Stimulated activated CD4-positive, alpha-beta T cell treated with anti-CD3 and anti-CD28 coated beads, TNF-alpha, amount 100 ng/mL, for 24 hours (primary cell): ENCODE results near the gene RNU1-4.
"Not testable (repeated sequence)": the region's sequence is repeated elsewhere in the genome, so short reads cannot be mapped to it uniquely, and the experiment has no call there.

Experiments
- DNase-seq, 3 experiments: peaks; one replicate each; pipeline ENCODE4 v3.0.0-alpha.2; 2020; ENCODE audit warnings: low read depth in 3 of 3

Gene RNU1-4

DNA sequence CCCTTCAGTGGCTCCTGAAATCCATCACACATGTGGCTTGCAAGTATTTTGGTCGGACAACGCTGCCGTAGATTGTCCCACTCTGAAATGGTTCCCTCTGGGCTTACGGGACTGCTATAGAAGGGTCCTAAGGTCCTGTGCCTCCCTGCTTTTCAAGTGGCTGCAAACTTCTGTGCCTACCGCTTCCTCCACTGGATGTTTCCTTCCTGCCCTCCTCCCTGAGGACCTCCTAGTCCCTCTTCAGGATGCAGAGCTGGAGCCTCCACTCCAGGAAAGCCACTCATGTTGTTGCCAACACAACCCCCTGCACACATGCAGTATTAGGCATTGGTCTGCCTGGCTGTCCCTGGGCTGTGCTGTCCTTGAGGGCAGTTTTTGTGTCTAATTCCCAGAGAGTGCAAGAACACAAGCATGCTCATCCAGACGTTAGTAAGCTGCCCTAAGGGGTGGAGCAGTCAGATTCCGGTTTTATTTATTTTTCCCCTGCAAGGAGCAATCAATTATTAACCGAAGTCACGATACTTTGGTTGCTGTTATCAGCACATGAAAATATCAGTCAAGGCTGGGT lies 26.5 kb downstream of the RNU1-4 start:
- DNase-seq, result not testable (repeated sequence)

DNA sequence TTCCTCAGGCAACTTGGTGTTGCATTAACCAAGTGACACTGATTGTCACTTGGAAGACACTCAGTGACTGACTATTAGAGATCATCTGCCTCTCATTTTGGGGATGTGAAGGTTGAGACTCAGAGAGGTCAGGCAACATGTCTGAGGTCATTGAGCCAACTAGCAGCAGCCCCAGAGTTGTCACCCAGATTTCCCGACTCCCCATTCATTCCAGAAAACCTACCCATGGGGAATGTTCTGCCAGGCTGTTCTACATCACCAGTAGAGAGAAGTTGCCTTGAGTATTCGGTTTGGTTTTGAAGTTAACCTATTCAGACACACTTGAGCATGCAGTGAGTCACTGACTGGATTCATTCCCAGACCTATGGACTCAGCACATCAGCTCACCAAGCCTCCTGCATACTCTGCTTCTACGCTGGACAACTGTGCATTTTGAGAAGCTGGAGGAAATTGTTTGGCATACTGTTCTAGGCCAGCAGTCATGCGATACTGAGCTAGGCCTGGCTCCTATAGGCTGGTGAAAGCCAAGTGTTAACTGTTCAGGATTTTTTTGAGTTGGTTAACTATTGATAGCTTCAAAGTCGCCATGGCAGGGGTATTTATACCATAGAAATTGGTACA lies 29.9 kb downstream of the RNU1-4 start:
- DNase-seq, result not testable (repeated sequence)

DNA sequence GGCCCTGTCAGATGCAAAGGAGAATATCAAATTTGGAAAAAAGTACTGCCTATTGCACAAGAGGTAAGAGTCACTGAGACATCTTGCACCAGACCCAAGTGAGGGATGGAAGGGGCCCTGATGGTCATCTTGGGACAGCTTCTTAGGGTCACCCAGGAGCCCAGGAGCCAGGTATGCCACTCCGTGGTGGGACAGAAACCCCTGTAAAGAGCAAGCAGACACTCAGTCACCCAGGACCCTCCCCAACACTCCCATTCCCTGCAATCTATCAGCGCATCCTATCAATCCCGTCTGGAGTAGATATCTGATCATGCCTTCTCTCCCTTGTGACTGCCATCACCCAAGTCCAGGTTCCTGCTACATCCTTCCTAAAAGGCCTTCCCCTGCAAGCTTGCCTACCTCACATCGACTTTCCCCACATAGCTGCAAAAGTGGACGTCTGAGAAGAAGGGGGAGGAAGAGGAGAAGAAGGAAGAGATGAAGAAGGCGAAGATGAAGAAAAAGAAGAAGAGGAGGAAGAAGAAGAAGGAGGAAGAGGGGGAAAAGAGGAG lies 30.7 kb downstream of the RNU1-4 start:
- not testable (repeated sequence) for DNase-seq

DNA sequence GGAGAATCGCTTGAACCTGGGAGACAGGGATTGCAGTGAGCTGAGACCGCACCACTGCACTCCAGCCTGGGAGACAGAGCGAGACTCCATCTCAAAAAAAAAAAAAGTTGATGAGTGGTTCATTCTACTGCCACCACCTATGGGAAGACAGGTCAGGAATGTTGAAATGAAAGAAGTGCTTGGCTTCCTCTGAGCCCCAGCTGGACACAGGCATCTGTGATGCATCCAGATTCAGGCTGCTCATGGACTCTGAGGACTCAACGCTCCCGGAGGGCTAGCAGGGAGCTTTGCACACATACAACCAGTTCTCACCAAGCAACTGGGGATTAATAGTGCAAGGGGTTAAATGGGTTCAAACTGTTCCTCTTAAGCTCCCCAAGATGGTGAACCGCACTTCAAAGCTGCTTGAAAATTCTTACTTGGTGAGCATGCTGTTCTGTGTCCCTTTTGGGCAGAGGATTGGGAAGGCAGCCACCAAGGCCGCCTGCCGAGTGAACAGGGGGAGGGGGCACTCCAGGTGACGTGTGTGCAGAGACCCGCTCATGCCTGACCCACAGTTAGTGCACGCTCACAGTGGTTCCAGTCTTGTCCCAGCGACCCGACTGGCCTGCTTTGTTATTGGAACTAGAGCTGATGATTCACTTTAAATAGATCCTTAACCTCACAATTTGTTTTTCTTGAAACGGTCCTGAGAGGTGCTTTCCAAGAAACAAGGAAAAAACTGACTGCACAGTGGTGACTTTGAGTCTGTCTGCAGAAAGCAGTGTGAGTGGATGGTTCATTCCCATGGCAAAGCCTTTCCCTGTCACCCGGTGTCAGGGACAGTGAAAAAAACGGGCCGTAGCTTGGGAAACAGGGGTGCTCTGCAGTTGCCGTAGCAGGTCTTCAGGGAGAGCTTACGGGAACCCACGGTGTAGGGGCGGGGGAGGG lies 32.2 kb downstream of the RNU1-4 start:
- not testable (repeated sequence) for DNase-seq

DNA sequence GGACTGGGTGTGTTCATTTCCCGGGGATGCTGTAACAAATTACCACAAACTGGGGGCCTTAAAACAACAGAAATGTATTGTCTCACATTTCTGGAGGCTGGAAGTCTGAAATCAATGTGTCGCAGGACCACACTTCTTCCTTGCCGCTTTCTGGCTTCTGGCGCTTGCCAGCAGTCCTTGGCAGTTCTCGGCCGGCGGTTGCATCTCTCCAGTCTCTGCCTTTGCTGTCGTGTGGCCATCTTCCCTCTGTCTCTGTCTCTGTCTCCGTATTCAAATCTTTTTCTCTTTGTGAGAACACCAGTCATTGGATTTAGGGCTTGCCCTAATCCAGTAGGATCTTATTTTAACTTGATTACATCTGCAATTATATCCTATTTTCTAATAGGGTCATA lies 32.9 kb downstream of the RNU1-4 start:
- DNase-seq, result not testable (repeated sequence)

DNA sequence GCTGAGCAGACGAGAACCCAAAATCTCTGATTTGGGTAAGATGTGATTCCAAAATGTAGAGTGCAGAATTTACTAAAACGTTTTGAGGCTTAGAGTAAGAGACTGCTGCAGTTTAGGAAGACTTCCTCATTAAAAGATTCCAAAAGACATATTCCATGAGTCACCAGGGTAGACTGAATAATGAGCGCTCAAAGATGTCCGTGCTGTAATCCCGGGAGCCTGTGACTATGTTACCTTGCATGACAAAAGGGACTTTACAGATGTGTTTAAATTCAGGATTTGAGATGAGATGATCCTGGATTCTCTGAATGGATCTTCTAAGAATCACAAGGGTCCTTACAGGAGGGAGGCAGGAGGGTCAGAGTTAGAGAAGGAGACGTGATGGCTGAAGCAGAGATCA lies 33.4 kb downstream of the RNU1-4 start:
- not testable (repeated sequence) for DNase-seq

DNA sequence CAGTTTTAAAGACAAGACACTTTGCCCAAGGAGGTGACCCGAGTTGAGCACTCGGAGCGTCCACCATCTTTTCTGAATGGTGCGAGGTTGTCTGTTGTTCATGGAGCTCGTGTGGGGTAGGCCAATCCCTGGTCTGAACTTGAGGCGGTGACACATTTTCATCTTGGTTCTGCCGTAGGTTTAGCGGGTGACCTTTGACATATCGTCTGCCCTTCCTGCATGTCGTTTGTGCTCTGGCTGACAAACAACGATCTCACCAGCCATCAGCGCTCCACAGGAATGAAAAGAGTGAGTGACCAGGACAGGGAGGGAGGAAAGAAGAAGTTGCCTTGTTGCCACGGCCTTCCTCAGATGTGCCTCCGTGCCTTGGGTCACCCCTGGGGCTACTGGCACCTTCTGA lies 34.5 kb downstream of the RNU1-4 start:
- DNase-seq, result not testable (repeated sequence)

DNA sequence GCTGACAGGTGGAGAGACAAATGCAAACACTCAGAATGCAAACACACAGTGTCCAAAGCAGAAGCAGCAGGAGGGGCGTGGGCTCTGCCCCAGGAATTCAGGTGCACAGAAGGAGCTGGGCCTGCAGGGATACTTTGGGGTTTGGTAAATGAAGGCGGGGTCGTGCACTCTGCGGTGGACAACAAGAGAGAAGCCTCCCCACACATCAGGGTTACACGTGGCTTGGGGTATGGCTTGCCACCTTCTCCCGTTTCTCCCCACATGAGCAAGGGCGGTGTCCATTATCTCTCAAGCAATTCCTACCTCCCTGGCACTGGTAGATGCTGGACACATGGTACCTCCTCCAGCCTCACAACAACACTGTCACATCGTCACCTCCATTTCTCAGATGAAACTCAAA lies 35.0 kb downstream of the RNU1-4 start:
- DNase-seq, result not testable (repeated sequence)

DNA sequence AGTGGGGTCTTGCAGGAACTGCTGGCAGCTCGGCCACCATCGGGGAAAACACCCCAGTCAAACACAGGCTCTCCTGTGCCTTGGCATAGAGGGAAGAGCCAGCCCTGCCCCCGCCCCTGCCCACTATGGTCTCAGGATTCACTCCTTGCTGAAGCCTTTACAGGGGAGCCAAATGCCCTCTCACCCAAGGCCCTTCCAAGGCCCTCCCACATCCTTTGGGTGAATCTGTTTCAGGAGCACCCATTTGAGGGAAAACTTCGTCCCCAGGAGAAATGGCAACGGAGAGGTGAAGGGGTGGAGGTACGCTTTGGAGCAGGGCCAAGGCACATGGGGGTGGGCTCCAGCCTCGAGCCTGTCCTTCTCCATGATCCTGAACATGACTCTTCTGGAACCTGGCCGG lies 35.9 kb downstream of the RNU1-4 start:
- DNase-seq, result not testable (repeated sequence)

DNA sequence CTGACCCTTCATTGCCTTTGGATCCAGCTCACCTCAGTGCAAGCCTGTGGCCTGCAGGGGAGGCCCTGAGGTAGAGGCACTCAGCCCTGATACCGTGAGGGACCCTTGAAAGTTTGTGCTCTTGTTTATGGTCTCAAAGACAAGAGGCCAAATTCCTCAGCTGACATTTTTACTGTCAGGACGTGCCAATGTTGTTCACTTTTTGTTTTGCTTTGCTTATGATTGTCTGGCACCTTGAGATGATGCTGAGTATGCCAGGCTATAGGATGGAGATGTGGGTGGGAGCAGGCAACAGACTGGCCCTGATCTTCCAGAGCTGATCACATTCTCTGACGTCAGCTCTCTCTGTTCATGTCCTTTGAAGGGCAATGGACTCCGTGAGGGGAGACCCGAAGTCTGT lies 36.5 kb downstream of the RNU1-4 start:
- not testable (repeated sequence) for DNase-seq

DNA sequence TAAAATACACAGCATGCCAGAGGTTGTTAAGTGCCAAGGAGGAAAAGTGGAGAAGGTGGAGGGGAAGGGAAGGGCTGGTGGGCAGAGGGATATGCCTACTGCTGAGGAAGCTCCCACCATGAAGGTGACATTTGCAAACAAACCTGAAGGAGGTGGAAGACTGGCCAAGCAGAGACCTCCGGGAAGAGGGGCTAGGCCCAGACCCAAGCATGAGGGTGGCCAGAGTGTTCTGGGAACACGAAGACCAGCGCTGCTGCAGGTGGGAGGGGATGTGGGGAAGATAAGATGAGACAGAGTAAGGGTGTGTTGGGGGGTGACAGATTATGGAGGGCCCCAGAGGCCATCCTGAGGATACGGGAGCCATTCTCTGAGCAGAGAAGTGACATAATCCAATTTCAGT lies 37.5 kb downstream of the RNU1-4 start:
- not testable (repeated sequence) for DNase-seq

DNA sequence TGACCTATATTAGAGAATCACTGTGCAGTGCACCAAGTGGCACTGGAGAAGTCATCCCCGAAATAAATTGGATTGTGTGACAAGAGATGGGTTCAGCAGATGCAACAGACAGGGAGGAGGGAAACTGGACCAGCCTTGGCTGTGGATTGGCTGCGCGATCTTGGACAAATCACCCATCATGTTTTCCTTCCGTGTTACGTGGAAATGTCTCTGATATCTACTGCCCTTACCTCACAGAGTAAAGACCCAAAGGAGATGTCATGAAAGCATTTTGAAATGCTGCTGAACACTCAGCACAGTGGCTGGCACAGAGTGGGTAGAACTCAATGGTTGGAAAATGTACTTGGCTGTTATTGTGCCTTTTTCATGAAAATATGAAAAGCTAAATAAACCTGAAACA lies 39.2 kb downstream of the RNU1-4 start:
- DNase-seq, result not testable (repeated sequence)

DNA sequence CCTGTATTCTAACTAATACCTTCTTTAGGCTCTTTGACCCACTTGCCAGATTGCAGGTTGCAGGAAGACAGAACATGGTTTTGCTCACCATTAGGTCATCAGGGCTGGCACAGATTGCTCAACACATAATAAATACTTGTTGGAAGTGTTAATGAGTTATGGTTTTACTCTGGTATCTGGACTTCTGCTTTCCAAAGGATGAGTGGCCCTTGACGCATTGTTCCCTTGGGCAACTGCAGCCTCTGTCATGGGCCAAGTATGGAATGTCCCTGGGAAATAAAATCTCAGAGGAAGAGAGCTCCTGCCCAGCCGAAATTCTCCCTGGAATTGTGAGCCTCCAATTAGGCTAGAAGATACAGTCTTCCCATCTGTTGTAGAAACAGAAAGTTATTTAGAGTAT lies 40.7 kb downstream of the RNU1-4 start:
- not testable (repeated sequence) for DNase-seq

DNA sequence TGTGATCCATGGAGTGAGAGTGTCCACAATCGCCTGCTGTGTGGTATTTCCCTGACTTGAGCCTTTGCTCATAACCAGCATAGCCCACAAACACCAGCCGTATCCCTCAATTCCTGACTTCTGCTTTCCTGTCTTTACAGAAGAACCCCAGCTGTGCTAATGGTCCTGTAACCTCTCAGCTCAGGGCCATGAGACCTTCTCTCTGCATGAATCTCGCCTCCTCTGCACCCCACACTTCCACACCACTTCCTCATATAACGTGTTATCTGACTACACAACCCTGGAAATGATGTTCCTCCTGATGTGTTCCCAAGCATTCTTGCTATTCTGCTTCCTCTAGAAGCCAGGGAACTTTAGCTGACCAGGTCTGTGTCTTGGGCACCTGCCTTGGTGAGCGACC lies 41.3 kb downstream of the RNU1-4 start:
- DNase-seq, result not testable (repeated sequence)

DNA sequence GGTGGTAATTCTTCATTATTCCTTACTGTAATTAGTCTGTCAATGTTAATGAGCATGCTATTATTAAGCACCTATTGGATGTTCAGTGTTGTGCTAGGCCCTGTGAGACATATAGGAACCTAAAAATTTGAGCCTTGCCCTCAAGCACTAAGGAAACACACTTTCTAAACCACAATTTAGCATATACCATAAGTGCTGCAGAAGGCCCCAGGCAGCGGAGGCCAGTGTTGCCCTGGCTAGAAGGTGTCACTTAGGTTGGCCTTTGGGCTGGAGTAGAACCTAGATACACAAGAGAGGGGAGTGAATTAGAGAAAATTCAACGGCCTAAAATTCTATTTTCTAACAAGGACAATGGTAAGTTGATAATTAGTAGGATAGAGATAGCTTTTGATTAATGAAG lies 44.6 kb downstream of the RNU1-4 start:
- DNase-seq, result not testable (repeated sequence)

DNA sequence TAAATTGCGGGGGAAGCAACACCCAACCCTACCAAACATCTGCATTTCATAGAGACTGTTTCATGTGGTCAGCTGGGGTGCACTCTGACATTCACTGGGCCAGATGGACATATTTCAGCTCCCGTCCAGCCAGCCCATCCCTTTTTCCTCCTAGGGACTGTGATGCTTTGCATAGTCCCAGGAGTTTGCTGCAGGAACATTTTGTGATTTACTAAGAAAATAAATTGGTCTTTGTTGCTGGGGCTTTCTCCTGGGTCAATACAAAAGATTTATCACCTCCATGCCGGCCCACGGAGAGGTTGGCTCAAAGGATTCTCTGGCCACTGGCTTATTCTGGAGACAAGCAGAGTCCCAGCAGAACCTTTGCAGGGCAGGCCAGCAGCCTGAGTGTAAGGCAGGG lies 46.0 kb downstream of the RNU1-4 start:
- DNase-seq, result not testable (repeated sequence)

DNA sequence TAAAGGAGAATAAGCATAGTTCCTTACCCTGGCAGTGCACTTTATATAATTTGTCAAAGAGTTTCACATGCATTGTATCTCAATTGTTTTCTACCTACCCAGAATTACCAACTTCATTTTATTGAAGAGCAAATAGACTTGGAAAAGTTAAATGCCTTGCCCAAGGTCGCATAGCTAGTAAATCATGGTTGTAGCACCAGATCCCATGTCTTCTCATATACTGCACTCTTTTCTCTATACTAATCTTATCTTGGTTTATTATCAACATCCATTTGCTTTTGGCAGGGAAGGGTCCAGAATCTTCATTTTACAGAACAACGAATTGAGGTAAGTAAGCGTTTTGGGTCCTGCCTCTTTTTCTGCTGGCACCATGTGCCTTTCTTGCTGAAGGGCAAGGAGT lies 46.9 kb downstream of the RNU1-4 start:
- not testable (repeated sequence) for DNase-seq

DNA sequence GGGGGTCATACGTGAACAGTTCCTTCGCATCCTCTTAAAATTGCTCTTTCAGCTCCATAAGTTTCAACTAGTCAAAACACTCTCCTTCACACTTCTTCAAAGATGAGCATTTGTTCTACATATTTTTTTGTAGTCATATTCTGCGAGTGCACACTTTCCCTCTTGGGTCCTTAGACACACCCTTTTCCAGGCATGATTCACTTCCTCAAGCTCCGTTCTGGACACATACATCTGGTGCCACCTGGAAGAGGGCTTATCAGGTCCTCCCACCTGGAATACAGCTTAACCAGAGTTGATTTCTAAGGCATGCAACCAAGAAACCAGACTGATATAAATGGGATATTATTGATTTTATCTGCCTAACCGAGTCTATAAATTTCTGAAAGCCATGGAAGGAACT lies 47.4 kb downstream of the RNU1-4 start:
- not testable (repeated sequence) for DNase-seq
